Measurements from ENCODE around the gene RGR. TPM values are rescaled to one million over a fixed set of nuclear protein-coding genes. Genes with fewer than 3 reads are reported as not detected.

RGR gene
- total and polyA plus RNA-seq, 2 experiments from 2014 or later, result not detected

GRCh38 chr10:84204122-84204521 lies 40.7 kb upstream of the RGR start:
- H3K36me3 ChIP-seq (ENCODE audit: insufficient read depth), result no peaks in the 10 kb centered on the region
- H3K4me1 Mint-ChIP-seq, result no peaks in the 10 kb centered on the region
- no peaks in the 10 kb centered on the region for H3F3A ChIP-seq (replicated peaks; ENCODE audit: low read depth)
- ATAC-seq (peak; percentile 91), DNase-seq (ENCODE audit: low spot score) (peak; percentile 74)
- H3K36me3 Mint-ChIP-seq (ENCODE audit: low read depth), result no peaks in the 10 kb centered on the region
- no peak for TF ChIP-seq ZNF114 (CRISPR knock-in tag; IDR thresholded peaks at IDR 0.05)
- no peak for TF ChIP-seq ETS1 (IDR thresholded peaks at IDR 0.05)
- TF ChIP-seq CTCF (conservative IDR thresholded peaks at IDR 0.05; ENCODE audit: low read depth in 2 of 2), result peak; percentile 65 to 89
- TF ChIP-seq CREB1 (CRISPR knock-in tag; IDR thresholded peaks at IDR 0.05; ENCODE audit: low read depth), result no peak
- TF ChIP-seq EZH2phosphoT487 (IDR thresholded peaks at IDR 0.05; ENCODE audit: unreplicated experiment), result no peak
- no peaks in the 10 kb centered on the region for H3K9me3 Mint-ChIP-seq
- H3K27ac ChIP-seq (ENCODE audit: low read depth), result no peak overlapping the region
- H3K79me2 ChIP-seq (replicated peaks; ENCODE audit: insufficient read depth), result no peaks in the 10 kb centered on the region
- peaks cover 3% of the 10 kb centered on the region for H3K27me3 Mint-ChIP-seq (ENCODE audit: insufficient read depth, low read depth, poor library complexity)
- H3K4me2 ChIP-seq, result no peak overlapping the region
- H3K4me1 ChIP-seq (ENCODE audit: insufficient read depth), result no peaks in the 10 kb centered on the region
- H4K20me1 ChIP-seq (replicated peaks; ENCODE audit: insufficient read depth), result no peaks in the 10 kb centered on the region; the same call in 1 of the 2 replicates
- H3K4me3 Mint-ChIP-seq, result no peak overlapping the region
- no peak overlapping the region for H3K27ac Mint-ChIP-seq
- H3K27me3 ChIP-seq (ENCODE audit: insufficient read depth), result no peaks in the 10 kb centered on the region
- H3K9me2 ChIP-seq (ENCODE audit: insufficient read depth), result no peaks in the 10 kb centered on the region
- no peak overlapping the region for H3K4me3 ChIP-seq
- H2AFZ ChIP-seq, result no peak overlapping the region

- Mint-ChIP-seq H3K4me3 (no peak overlapping the region), H3K4me1 (no peaks in the 10 kb centered on the region), H3K27ac (no peak overlapping the region), H3K9me3 (no peaks in the 10 kb centered on the region), H3K27me3 (ENCODE audit: insufficient read depth, low read depth, poor library complexity) (peaks cover 3% of the 10 kb centered on the region), H3K36me3 (ENCODE audit: low read depth) (no peaks in the 10 kb centered on the region)
- H3K27me3 ChIP-seq (ENCODE audit: insufficient read depth), result no peaks in the 10 kb centered on the region
- ATAC-seq (no peak), DNase-seq (ENCODE audit: low spot score) (no peak)
- no peaks in the 10 kb centered on the region for H3K36me3 ChIP-seq (ENCODE audit: insufficient read depth)
- H3K4me2 ChIP-seq, result no peak overlapping the region
- no peaks in the 10 kb centered on the region for H3K4me1 ChIP-seq (ENCODE audit: insufficient read depth)
- no peaks in the 10 kb centered on the region for H3K79me2 ChIP-seq (replicated peaks; ENCODE audit: insufficient read depth)
- no peaks in the 10 kb centered on the region for H3F3A ChIP-seq (replicated peaks; ENCODE audit: low read depth)
- no peak overlapping the region for H3K27ac ChIP-seq (ENCODE audit: low read depth)
- no peak overlapping the region for H3K4me3 ChIP-seq
- H3K9me2 ChIP-seq (ENCODE audit: insufficient read depth), result no peaks in the 10 kb centered on the region
- H2AFZ ChIP-seq, result no peak overlapping the region
- H4K20me1 ChIP-seq (replicated peaks; ENCODE audit: insufficient read depth), result no peaks in the 10 kb centered on the region; the same call in 1 of the 2 replicates
- TF ChIP-seq POLR2AphosphoS5 (IDR thresholded peaks at IDR 0.05; ENCODE audit: low read depth) (no peak), NANOG (IDR thresholded peaks at IDR 0.05; ENCODE audit: borderline replicate concordance) (no peak), ZNF114 (CRISPR knock-in tag; IDR thresholded peaks at IDR 0.05) (no peak), STAT1 (IDR thresholded peaks at IDR 0.05; ENCODE audit: unreplicated experiment) (no peak), REST (IDR thresholded peaks at IDR 0.05; ENCODE audit: unreplicated experiment) (no peak), ZNF331 (CRISPR knock-in tag; IDR thresholded peaks at IDR 0.05; ENCODE audit: low read depth) (no peak), CTCF (conservative IDR thresholded peaks at IDR 0.05; ENCODE audit: low read depth in 2 of 2) (no peak), ETS1 (IDR thresholded peaks at IDR 0.05) (no peak)
Observed at GRCh38 chr10:84204610-84205009, 40.2 kb upstream of the RGR start.
